ENCODE measurements around the gene CHGA. TPM values are rescaled to one million over a fixed set of nuclear protein-coding genes. Genes with fewer than 3 reads are reported as not detected.

The CHGA gene
- total and polyA plus RNA-seq, 4 donors: 0.05 TPM; not detected in 3

DNA sequence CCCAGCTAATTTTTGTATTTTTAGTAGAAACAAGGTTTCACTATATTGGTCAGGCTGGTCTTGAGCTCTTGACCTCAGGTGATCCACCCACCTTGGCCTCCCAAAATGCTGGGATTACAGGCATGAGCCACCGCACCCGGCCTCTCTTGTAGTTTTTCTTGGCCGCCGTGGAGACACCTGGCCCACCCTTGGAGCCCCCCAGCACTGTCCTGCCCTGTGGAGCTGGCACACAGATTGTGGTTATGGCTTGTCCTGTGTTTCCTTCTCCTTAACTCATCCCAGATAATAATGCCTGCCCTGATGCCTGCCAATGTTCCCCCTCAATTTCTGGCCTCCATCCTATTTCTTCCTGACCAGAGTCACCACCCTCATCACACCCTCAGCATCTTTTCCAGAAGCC lies 57.9 kb downstream of the CHGA start:
- WGBS: 100% methylated on average over 4 of the region's 4 CpGs
- TF ChIP-seq, protein P1, sequence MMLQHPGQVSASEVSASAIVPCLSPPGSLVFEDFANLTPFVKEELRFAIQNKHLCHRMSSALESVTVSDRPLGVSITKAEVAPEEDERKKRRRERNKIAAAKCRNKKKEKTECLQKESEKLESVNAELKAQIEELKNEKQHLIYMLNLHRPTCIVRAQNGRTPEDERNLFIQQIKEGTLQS (IDR thresholded peaks at IDR 0.05): no peak
- TF ChIP-seq FOXA2 (IDR thresholded peaks at IDR 0.05): no peak
- TF ChIP-seq, protein P2, sequence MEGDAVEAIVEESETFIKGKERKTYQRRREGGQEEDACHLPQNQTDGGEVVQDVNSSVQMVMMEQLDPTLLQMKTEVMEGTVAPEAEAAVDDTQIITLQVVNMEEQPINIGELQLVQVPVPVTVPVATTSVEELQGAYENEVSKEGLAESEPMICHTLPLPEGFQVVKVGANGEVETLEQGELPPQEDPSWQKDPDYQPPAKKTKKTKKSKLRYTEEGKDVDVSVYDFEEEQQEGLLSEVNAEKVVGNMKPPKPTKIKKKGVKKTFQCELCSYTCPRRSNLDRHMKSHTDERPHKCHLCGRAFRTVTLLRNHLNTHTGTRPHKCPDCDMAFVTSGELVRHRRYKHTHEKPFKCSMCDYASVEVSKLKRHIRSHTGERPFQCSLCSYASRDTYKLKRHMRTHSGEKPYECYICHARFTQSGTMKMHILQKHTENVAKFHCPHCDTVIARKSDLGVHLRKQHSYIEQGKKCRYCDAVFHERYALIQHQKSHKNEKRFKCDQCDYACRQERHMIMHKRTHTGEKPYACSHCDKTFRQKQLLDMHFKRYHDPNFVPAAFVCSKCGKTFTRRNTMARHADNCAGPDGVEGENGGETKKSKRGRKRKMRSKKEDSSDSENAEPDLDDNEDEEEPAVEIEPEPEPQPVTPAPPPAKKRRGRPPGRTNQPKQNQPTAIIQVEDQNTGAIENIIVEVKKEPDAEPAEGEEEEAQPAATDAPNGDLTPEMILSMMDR (IDR thresholded peaks at IDR 0.05; ENCODE audit: low read depth, low read length, missing input control): no peak
- TF ChIP-seq RAD21 (IDR thresholded peaks at IDR 0.05): no peak
- TF ChIP-seq HNF4A (conservative IDR thresholded peaks at IDR 0.05): no peak
- TF ChIP-seq YY1 (IDR thresholded peaks at IDR 0.05): no peak
- no peak for TF ChIP-seq SP1 (IDR thresholded peaks at IDR 0.05)
- no peak for TF ChIP-seq NR2F2 (IDR thresholded peaks at IDR 0.05)
- TF ChIP-seq JUND (IDR thresholded peaks at IDR 0.05): no peak
- TF ChIP-seq TAF1 (conservative IDR thresholded peaks at IDR 0.05): no peak
- no peak for TF ChIP-seq RXRA (IDR thresholded peaks at IDR 0.05)
- TF ChIP-seq HNF4G (IDR thresholded peaks at IDR 0.05): no peak
- TF ChIP-seq GABPA (IDR thresholded peaks at IDR 0.05 in 1 of 2, conservative IDR thresholded peaks at IDR 0.05 in 1 of 2): no peak
- no peak for TF ChIP-seq FOXA1 (IDR thresholded peaks at IDR 0.05)
- TF ChIP-seq, protein P3, sequence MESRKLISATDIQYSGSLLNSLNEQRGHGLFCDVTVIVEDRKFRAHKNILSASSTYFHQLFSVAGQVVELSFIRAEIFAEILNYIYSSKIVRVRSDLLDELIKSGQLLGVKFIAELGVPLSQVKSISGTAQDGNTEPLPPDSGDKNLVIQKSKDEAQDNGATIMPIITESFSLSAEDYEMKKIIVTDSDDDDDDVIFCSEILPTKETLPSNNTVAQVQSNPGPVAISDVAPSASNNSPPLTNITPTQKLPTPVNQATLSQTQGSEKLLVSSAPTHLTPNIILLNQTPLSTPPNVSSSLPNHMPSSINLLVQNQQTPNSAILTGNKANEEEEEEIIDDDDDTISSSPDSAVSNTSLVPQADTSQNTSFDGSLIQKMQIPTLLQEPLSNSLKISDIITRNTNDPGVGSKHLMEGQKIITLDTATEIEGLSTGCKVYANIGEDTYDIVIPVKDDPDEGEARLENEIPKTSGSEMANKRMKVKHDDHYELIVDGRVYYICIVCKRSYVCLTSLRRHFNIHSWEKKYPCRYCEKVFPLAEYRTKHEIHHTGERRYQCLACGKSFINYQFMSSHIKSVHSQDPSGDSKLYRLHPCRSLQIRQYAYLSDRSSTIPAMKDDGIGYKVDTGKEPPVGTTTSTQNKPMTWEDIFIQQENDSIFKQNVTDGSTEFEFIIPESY (IDR thresholded peaks at IDR 0.05): no peak
- TF ChIP-seq, protein P4, sequence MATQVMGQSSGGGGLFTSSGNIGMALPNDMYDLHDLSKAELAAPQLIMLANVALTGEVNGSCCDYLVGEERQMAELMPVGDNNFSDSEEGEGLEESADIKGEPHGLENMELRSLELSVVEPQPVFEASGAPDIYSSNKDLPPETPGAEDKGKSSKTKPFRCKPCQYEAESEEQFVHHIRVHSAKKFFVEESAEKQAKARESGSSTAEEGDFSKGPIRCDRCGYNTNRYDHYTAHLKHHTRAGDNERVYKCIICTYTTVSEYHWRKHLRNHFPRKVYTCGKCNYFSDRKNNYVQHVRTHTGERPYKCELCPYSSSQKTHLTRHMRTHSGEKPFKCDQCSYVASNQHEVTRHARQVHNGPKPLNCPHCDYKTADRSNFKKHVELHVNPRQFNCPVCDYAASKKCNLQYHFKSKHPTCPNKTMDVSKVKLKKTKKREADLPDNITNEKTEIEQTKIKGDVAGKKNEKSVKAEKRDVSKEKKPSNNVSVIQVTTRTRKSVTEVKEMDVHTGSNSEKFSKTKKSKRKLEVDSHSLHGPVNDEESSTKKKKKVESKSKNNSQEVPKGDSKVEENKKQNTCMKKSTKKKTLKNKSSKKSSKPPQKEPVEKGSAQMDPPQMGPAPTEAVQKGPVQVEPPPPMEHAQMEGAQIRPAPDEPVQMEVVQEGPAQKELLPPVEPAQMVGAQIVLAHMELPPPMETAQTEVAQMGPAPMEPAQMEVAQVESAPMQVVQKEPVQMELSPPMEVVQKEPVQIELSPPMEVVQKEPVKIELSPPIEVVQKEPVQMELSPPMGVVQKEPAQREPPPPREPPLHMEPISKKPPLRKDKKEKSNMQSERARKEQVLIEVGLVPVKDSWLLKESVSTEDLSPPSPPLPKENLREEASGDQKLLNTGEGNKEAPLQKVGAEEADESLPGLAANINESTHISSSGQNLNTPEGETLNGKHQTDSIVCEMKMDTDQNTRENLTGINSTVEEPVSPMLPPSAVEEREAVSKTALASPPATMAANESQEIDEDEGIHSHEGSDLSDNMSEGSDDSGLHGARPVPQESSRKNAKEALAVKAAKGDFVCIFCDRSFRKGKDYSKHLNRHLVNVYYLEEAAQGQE (IDR thresholded peaks at IDR 0.05): no peak
- TF ChIP-seq, protein P5, sequence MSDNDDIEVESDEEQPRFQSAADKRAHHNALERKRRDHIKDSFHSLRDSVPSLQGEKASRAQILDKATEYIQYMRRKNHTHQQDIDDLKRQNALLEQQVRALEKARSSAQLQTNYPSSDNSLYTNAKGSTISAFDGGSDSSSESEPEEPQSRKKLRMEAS (IDR thresholded peaks at IDR 0.05): no peak
- no peak for TF ChIP-seq EGR1 (IDR thresholded peaks at IDR 0.05; ENCODE audit: low read depth in 2 of 2)

More for the DNA sequence above, 57.9 kb downstream of the CHGA start:
- H3K27ac ChIP-seq (ENCODE audit: low read depth in 1 of 2, low read length in 2 of 2): no peak overlapping the region
- H3K36me3 ChIP-seq (ENCODE audit: control insufficient read depth in 4 of 4, insufficient read depth in 3 of 4, low read depth in 1 of 4, low read length in 3 of 4): peaks cover 0 to 2% (median under 1%) of the 10 kb centered on the region in 4 donors
- DNase-seq (ENCODE audit: low spot score): no peak
- peaks cover 6 to 19% (median 17%) of the 10 kb centered on the region in 4 donors for H3K4me1 ChIP-seq (ENCODE audit: control insufficient read depth in 4 of 4, insufficient read depth in 4 of 4, low read length in 3 of 4)
- H3K9ac ChIP-seq (ENCODE audit: low read depth in 1 of 2, low read length in 2 of 2): no peak overlapping the region
- H3K27me3 ChIP-seq (ENCODE audit: control insufficient read depth in 4 of 4, insufficient read depth in 4 of 4, low read length in 3 of 4): no peaks in the 10 kb centered on the region
- H3K4me3 ChIP-seq (ENCODE audit: low read depth in 1 of 3, low read length in 3 of 3): no peak overlapping the region
- H3K9me3 ChIP-seq (ENCODE audit: control insufficient read depth in 4 of 4, low read length in 3 of 4): peaks cover 0 to 5% (median 2%) of the 10 kb centered on the region in 4 donors

All from liver (tissue), 9 donors.